Measurements from ENCODE around the gene TIAM1. TPM values are rescaled to one million over a fixed set of nuclear protein-coding genes. Genes with fewer than 3 reads are reported as not detected.

Gene TIAM1
- total RNA-seq, 1 donor from 2014 or later: 6.7 TPM

- Histone ChIP-seq H3K27me3 (ENCODE audit: control insufficient read depth, insufficient read depth, low read length) (no peaks in the 10 kb centered on the region), H3K36me3 (ENCODE audit: control insufficient read depth, insufficient read depth, low read length) (no peaks in the 10 kb centered on the region), H3K4me3 (ENCODE audit: low read depth, low read length) (no peak overlapping the region)
- TF ChIP-seq CTCF (IDR thresholded peaks at IDR 0.05; ENCODE audit: insufficient read depth, low read length, poor library complexity, severe bottlenecking): no peak
- no peak for DNase-seq (ENCODE audit: low read depth)
These were observed 265.3 kb downstream of the TIAM1 start for GRCh38 chr21:31078796-31079195.

DNA sequence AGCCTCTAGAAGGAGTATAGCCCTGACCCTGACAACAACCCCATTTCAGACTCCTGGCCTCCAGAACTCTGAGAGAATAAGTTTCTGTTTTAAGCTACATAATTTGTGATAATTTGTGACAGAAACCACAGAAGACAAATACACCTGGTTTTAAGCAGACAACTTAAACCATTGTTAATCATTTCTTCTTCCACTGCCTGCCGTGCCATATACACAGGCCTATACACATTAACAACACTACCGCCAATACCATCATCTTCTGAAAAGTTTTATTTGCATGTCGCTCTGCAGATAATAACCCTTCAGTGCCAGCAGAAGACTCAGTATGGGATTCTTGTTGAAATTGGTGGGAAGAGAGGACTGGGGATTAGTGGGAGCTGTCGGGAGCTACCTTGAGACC lies 265.8 kb downstream of the TIAM1 start:
- TF ChIP-seq CTCF (IDR thresholded peaks at IDR 0.05; ENCODE audit: insufficient read depth, low read length, poor library complexity, severe bottlenecking): no peak
- Histone ChIP-seq H3K36me3 (ENCODE audit: control insufficient read depth, insufficient read depth, low read length) (no peaks in the 10 kb centered on the region), H3K27me3 (ENCODE audit: control insufficient read depth, insufficient read depth, low read length) (no peaks in the 10 kb centered on the region), H3K4me3 (ENCODE audit: low read depth, low read length) (no peak overlapping the region)
- DNase-seq (ENCODE audit: low read depth): no peak

DNA sequence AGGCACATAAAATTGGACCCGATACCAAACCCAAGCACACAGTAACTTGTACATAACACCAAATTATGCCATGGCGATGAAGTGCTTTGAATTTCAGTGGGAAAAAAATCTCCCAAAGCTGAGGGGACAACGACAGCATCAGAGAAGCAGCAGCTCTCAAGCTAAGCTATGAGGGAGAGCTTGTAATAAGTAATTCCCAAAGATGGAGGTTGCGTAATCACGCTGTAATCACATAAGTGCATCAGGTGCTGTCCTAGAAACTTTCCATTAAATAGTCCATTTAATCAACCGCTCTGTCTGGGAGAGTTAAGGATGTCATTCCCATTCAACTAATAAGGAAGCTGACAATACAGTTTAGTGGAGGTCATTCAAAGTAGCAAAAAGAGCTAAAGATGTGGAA lies 268.2 kb downstream of the TIAM1 start:
- H3K36me3 ChIP-seq (ENCODE audit: control insufficient read depth, insufficient read depth, low read length): no peaks in the 10 kb centered on the region
- no peak for TF ChIP-seq CTCF (IDR thresholded peaks at IDR 0.05; ENCODE audit: insufficient read depth, low read length, poor library complexity, severe bottlenecking)
- H3K27me3 ChIP-seq (ENCODE audit: control insufficient read depth, insufficient read depth, low read length): no peaks in the 10 kb centered on the region
- H3K4me3 ChIP-seq (ENCODE audit: low read depth, low read length): no peak overlapping the region
- DNase-seq (ENCODE audit: low read depth): no peak

GRCh38 chr21:31072533-31072932 lies 271.5 kb downstream of the TIAM1 start:
- no peak for TF ChIP-seq CTCF (IDR thresholded peaks at IDR 0.05; ENCODE audit: insufficient read depth, low read length, poor library complexity, severe bottlenecking)
- no peak overlapping the region for H3K4me3 ChIP-seq (ENCODE audit: low read depth, low read length)
- no peaks in the 10 kb centered on the region for H3K27me3 ChIP-seq (ENCODE audit: control insufficient read depth, insufficient read depth, low read length)
- H3K36me3 ChIP-seq (ENCODE audit: control insufficient read depth, insufficient read depth, low read length): no peaks in the 10 kb centered on the region
- DNase-seq (ENCODE audit: low read depth): no peak
